HepG2 (cell line): Measurements from ENCODE around the gene WIF1. TPM values are rescaled to one million over a fixed set of nuclear protein-coding genes. Genes with fewer than 3 reads are reported as not detected.

Source experiments
- BORCS8-MEF2B ChIP-seq: sonication (generic); formaldehyde crosslinking; IDR thresholded peaks from 2 replicates; pipeline ENCODE4 v1.8.0; 2022; ENCODE audit warnings: mild to moderate bottlenecking, missing genetic modification reagents
- DNMT1 ChIP-seq: sonication (generic); formaldehyde crosslinking; IDR thresholded peaks from 2 replicates; pipeline ENCODE4 v1.5.1; 2020; ENCODE audit warnings: mild to moderate bottlenecking, missing genetic modification reagents
- DRAP1 ChIP-seq: IDR thresholded peaks from 2 replicates; pipeline ENCODE4 v1.6.1; 2016; ENCODE audit warnings: missing genetic modification reagents, missing compliant biosample characterization
- GATA4 ChIP-seq: sonication (generic); IDR thresholded peaks from 2 replicates; pipeline ENCODE4 v1.6.1; 2016; ENCODE audit warnings: antibody characterized with exemption, low read depth, borderline replicate concordance
- JDP2 ChIP-seq: sonication (generic); formaldehyde crosslinking; IDR thresholded peaks from 2 replicates; pipeline ENCODE4 v1.8.1; 2022; ENCODE audit warnings: missing genetic modification reagents, borderline replicate concordance
- RCOR2 ChIP-seq: IDR thresholded peaks from 2 replicates; pipeline ENCODE4 v1.6.1; 2016; ENCODE audit warnings: missing biosample characterization, missing genetic modification reagents
- STAG1 ChIP-seq: sonication (generic); formaldehyde crosslinking; IDR thresholded peaks from 2 replicates; pipeline ENCODE4 v1.4.0; 2020; ENCODE audit warnings: missing genetic modification reagents
- ZBTB38 ChIP-seq: sonication (generic); formaldehyde crosslinking; IDR thresholded peaks from 2 replicates; pipeline ENCODE4 v1.5.1; 2020; ENCODE audit warnings: mild to moderate bottlenecking, missing genetic modification reagents
- ZBTB46 ChIP-seq: sonication (generic); formaldehyde crosslinking; IDR thresholded peaks from 2 replicates; pipeline ENCODE4 v1.4.0; 2020; ENCODE audit warnings: mild to moderate bottlenecking, missing genetic modification reagents, borderline replicate concordance
- ZHX1 ChIP-seq: sonication (generic); formaldehyde crosslinking; IDR thresholded peaks from 2 replicates; pipeline ENCODE4 v1.8.1; 2022; ENCODE audit warnings: low read depth, mild to moderate bottlenecking, missing genetic modification reagents
- ZKSCAN8 ChIP-seq: IDR thresholded peaks from 2 replicates; pipeline ENCODE4 v1.6.1; 2016; ENCODE audit warnings: borderline replicate concordance, missing genetic modification reagents, missing compliant biosample characterization
- ZNF253 ChIP-seq: sonication (generic); formaldehyde crosslinking; IDR thresholded peaks from 2 replicates; pipeline ENCODE4 v1.8.0; 2022; ENCODE audit warnings: mild to moderate bottlenecking, missing genetic modification reagents, borderline replicate concordance
- ZNF44 ChIP-seq: sonication (generic); formaldehyde crosslinking; IDR thresholded peaks from 2 replicates; pipeline ENCODE4 v1.5.1; 2020; ENCODE audit warnings: mild to moderate bottlenecking, missing genetic modification reagents
- ZNF749 ChIP-seq: sonication (generic); formaldehyde crosslinking; IDR thresholded peaks from 2 replicates; pipeline ENCODE4 v1.8.0; 2022; ENCODE audit warnings: mild to moderate bottlenecking, missing genetic modification reagents, moderate library complexity, borderline replicate concordance
- polyA plus RNA-seq, 8 experiments: library from polyadenylated mRNA; depleted of rRNA in 3 of 8; stranded (reverse) in 7 of 8; unstranded in 1 of 8; fragments of >200 nt; fragmentation: Illumina TruSeq in 4 of 8; extraction: Trizol in 4 of 8; gene quantifications; 2 replicates each; pipeline versions ENCODE4 v1.2.1 to v1.2.3, GENCODE V29; 2011 to 2016; ENCODE audit warnings: low read depth in 4 of 8, missing spikeins in 1 of 8, mixed read lengths in 1 of 8; ENCODE audit not compliant: insufficient read depth in 1 of 8
- total RNA-seq, 5 experiments: library from RNA; depleted of rRNA; stranded (reverse); fragments of >200 nt; fragmentation: Illumina TruSeq; extraction: Trizol; gene quantifications; 2 replicates each; pipeline ENCODE4 v1.2.3, GENCODE V29; 2016; ENCODE audit warnings: low read depth in 1 of 5
- TF ChIP-seq, protein P1 (sequence below): sonication (generic); formaldehyde crosslinking; IDR thresholded peaks from 2 replicates; pipeline ENCODE4 v1.4.0; 2020; ENCODE audit warnings: missing genetic modification reagents, borderline replicate concordance
- TF ChIP-seq, protein P2 (sequence below): sonication (generic); formaldehyde crosslinking; IDR thresholded peaks from 2 replicates; pipeline ENCODE4 v1.8.0; 2022; ENCODE audit warnings: mild to moderate bottlenecking, missing genetic modification reagents, moderate library complexity
- TF ChIP-seq, protein P3 (sequence below): sonication (generic); formaldehyde crosslinking; IDR thresholded peaks from 2 replicates; pipeline ENCODE4 v1.5.0; 2020; ENCODE audit warnings: missing genetic modification reagents

The WIF1 gene
- total and polyA plus RNA-seq, 2 of the 13 experiments (the other 11 are each of a cell fraction or from before 2014, with no cell fraction given), result not detected

GRCh38 chr12:65169320-65170208, 48.5 kb upstream of the WIF1 start, which contains the start of gene LEMD3 (continued):
- TF ChIP-seq GATA4, result peak; percentile 50; the same call in 1 of the 2 replicates
- TF ChIP-seq DNMT1 (CRISPR knock-in tag), result peak; percentile 89
- 0 out of 2 replicates have a peak, but pooled peaks have one; percentile 73 for TF ChIP-seq ZKSCAN8 (CRISPR knock-in tag)
- TF ChIP-seq ZNF253 (CRISPR knock-in tag), result peak; percentile 98
- TF ChIP-seq BORCS8-MEF2B (CRISPR knock-in tag), result peak; percentile 100
- peak; percentile 72; the same call in 1 of the 2 replicates for TF ChIP-seq RCOR2 (CRISPR knock-in tag)
- TF ChIP-seq, protein P1, sequence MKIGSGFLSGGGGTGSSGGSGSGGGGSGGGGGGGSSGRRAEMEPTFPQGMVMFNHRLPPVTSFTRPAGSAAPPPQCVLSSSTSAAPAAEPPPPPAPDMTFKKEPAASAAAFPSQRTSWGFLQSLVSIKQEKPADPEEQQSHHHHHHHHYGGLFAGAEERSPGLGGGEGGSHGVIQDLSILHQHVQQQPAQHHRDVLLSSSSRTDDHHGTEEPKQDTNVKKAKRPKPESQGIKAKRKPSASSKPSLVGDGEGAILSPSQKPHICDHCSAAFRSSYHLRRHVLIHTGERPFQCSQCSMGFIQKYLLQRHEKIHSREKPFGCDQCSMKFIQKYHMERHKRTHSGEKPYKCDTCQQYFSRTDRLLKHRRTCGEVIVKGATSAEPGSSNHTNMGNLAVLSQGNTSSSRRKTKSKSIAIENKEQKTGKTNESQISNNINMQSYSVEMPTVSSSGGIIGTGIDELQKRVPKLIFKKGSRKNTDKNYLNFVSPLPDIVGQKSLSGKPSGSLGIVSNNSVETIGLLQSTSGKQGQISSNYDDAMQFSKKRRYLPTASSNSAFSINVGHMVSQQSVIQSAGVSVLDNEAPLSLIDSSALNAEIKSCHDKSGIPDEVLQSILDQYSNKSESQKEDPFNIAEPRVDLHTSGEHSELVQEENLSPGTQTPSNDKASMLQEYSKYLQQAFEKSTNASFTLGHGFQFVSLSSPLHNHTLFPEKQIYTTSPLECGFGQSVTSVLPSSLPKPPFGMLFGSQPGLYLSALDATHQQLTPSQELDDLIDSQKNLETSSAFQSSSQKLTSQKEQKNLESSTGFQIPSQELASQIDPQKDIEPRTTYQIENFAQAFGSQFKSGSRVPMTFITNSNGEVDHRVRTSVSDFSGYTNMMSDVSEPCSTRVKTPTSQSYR (CRISPR knock-in tag), result peak; percentile 79
- TF ChIP-seq STAG1 (CRISPR knock-in tag), result peak; percentile 25
- TF ChIP-seq ZNF44 (CRISPR knock-in tag), result peak; percentile 97
- TF ChIP-seq ZBTB46, result no peak
- peak; percentile 92 for TF ChIP-seq ZHX1 (CRISPR knock-in tag)
- TF ChIP-seq, protein P2, sequence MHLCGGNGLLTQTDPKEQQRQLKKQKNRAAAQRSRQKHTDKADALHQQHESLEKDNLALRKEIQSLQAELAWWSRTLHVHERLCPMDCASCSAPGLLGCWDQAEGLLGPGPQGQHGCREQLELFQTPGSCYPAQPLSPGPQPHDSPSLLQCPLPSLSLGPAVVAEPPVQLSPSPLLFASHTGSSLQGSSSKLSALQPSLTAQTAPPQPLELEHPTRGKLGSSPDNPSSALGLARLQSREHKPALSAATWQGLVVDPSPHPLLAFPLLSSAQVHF (CRISPR knock-in tag), result peak; percentile 99
- peak; percentile 99 for TF ChIP-seq ZBTB38 (CRISPR knock-in tag)
- peak; percentile 99 for TF ChIP-seq ZNF749
- TF ChIP-seq, protein P3, sequence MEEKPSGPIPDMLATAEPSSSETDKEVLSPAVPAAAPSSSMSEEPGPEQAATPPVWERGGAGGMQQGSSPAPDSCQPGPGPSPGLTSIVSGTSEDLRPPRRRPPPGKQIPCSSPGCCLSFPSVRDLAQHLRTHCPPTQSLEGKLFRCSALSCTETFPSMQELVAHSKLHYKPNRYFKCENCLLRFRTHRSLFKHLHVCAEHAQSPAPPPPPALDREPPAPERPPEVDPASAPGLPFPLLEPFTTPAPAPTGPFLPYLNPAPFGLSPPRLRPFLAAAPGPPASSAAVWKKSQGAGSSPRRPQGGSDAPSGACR (CRISPR knock-in tag), result peak; percentile 97
- peak; percentile 83; the same call in 1 of the 2 replicates for TF ChIP-seq JDP2
- peak; percentile 94 for TF ChIP-seq DRAP1
